ENCODE results near the gene TYMP. TPM values are rescaled to one million over a fixed set of nuclear protein-coding genes. Genes with fewer than 3 reads are reported as not detected.

TYMP gene
- total and polyA plus RNA-seq, 10 of the 15 experiments (the other 5 are each of a cell fraction or from before 2014, with no cell fraction given) = 0.42 to 57.8 (median 24.6) TPM

GRCh38 chr22:50567721-50568252 is 38.0 kb upstream of the TYMP start:
- RAD21 ChIA-PET (ENCODE audit: unreplicated experiment) = no interaction called here
- Histone ChIP-seq H3K9me3 (replicated peaks; ENCODE audit: control insufficient read depth, insufficient read depth, low read length) (no peaks in the 10 kb centered on the region), H4K20me1 (ENCODE audit: control insufficient read depth, insufficient read depth) (no peaks in the 10 kb centered on the region), H2AFZ (ENCODE audit: control insufficient read depth, low read depth, low read length) (no peak overlapping the region), H3K4me3 (no peak overlapping the region), H3K27me3 (replicated peaks in 1 of 2; ENCODE audit: control insufficient read depth in 2 of 2, insufficient read depth in 2 of 2, low read length in 1 of 2) (no peaks in the 10 kb centered on the region), H3K79me2 (ENCODE audit: control insufficient read depth, insufficient read depth, low read length) (no peaks in the 10 kb centered on the region), H3K27ac (ENCODE audit: control insufficient read depth, insufficient read depth) (no peak overlapping the region), H3K36me3 (ENCODE audit: control insufficient read depth in 2 of 2, insufficient read depth in 2 of 2, low read length in 1 of 2) (peaks cover 14 to 17% of the 10 kb centered on the region in 2 experiments; a peak in 3 of 4 replicates), H3K9ac (ENCODE audit: control insufficient read depth, insufficient read depth, low read length) (no peak overlapping the region), H3K4me1 (ENCODE audit: control insufficient read depth, insufficient read depth, low read length) (peaks cover 7% of the 10 kb centered on the region), H3K4me2 (ENCODE audit: control insufficient read depth, insufficient read depth) (no peak overlapping the region)
- in situ Hi-C loops (cut with MboI) (no loop called here), intact Hi-C loops (cut with micrococcal nuclease; ENCODE audit: unreplicated experiment) (no loop called here)
- ATAC-seq (no peak), FAIRE-seq (no peak), DNase-seq (ENCODE audit: low read depth, low spot score) (no peak)
- SMC1A ChIA-PET (ENCODE audit: uncharacterized antibody, unreplicated experiment) = no interaction called here
- 87% methylated on average over 7 of the region's 7 CpGs for WGBS (ENCODE audit: insufficient coverage, insufficient replicate concordance, low lambda C conversion rate, missing lambda C conversion rate)
- POLR2A ChIA-PET = interaction anchor here (0.5 kb wide), 1 partner anchor 28 kb away, joined by 4 read pairs; no protein-coding TSS in a partner anchor
- no TSS peak for BruUV-seq (replicated peaks)
- CTCF ChIA-PET = no interaction called here
- no peak for TF ChIP-seq GABPA (IDR thresholded peaks at IDR 0.05; ENCODE audit: low read depth)
- TF ChIP-seq MTA2 (IDR thresholded peaks at IDR 0.05; ENCODE audit: low read depth) = no peak
- TF ChIP-seq HDAC2 (IDR thresholded peaks at IDR 0.05) = no peak
- TF ChIP-seq KDM1A (IDR thresholded peaks at IDR 0.05; ENCODE audit: borderline replicate concordance) = no peak
- TF ChIP-seq MLLT1 (IDR thresholded peaks at IDR 0.05) = no peak
- TF ChIP-seq FOS (IDR thresholded peaks at IDR 0.05; ENCODE audit: borderline replicate concordance, extremely low read depth, insufficient read length) = no peak
